OCI-LY7 (cell line): ENCODE results near the gene PLCL2. TPM values are rescaled to one million over a fixed set of nuclear protein-coding genes. Genes with fewer than 3 reads are reported as not detected.

ENCODE experiments used
- BruUV-seq: library from RNA; stranded (reverse); fragments of 400-500 nt; replicated peaks from 2 replicates; lab custom pipeline; 2021; lab: Mats Ljungman, UMichigan
- CTCF ChIA-PET: fragments of 300-600 bp; sonication (Branson Sonifier 250); formaldehyde crosslinking; loops from one replicate; lab custom pipeline; 2022; ENCODE audit warnings: antibody characterized with exemption; ENCODE audit not compliant: unreplicated experiment; lab: Charles Lee
- POLR2A ChIA-PET: fragments of 300-600 bp; sonication (Branson Sonifier 250); formaldehyde crosslinking; loops from one replicate; lab custom pipeline; 2022; ENCODE audit warnings: antibody characterized with exemption; lab: Charles Lee
- DNase-seq: peaks from one replicate; pipeline ENCODE4 v3.0.0-alpha.2; 2015; ENCODE audit warnings: low spot score
- H2AFZ ChIP-seq: fragments of 200-600 bp; sonication (generic), shearing (Covaris generic); 2 replicates; pipeline ENCODE4 v1.6.1; 2014; ENCODE audit warnings: mild to moderate bottlenecking, antibody characterized with exemption, low read length, moderate library complexity
- H3K27ac ChIP-seq: fragments of 200-600 bp; sonication (generic); 2 replicates; pipeline ENCODE4 v1.5.1; 2014; ENCODE audit warnings: mixed run types, low read depth, mild to moderate bottlenecking, moderate library complexity, low read length, inconsistent platforms; ENCODE audit not compliant: poor library complexity, severe bottlenecking
- H3K36me3 ChIP-seq: fragments of 200-600 bp; sonication (generic); 2 replicates; pipeline ENCODE4 v1.6.1; 2014; ENCODE audit warnings: mild to moderate bottlenecking, antibody characterized with exemption, low read length, moderate library complexity, mixed read lengths; ENCODE audit not compliant: insufficient read depth
- H3K4me1 ChIP-seq: fragments of 200-600 bp; sonication (generic); 2 replicates; pipeline ENCODE4 v1.5.1; 2014; ENCODE audit warnings: mild to moderate bottlenecking, low read length; ENCODE audit not compliant: insufficient read depth, poor library complexity, severe bottlenecking
- H3K4me2 ChIP-seq: fragments of 200-600 bp; sonication (generic); 2 replicates; pipeline ENCODE4 v1.6.1; 2014; ENCODE audit warnings: mild to moderate bottlenecking, low read length
- H3K4me3 ChIP-seq: fragments of 200-600 bp; sonication (generic); 2 replicates; pipeline ENCODE4 v1.5.1; 2014; ENCODE audit warnings: mild to moderate bottlenecking, low read depth, low read length; ENCODE audit not compliant: poor library complexity, severe bottlenecking
- H3K79me2 ChIP-seq: fragments of 200-600 bp; sonication (generic); 2 replicates; pipeline ENCODE4 v1.6.1; 2016; ENCODE audit warnings: low read depth, mild to moderate bottlenecking, low read length, moderate library complexity, mixed read lengths; ENCODE audit not compliant: insufficient read depth
- H3K9me2 ChIP-seq: fragments of 200-600 bp; sonication (generic); 2 replicates; pipeline ENCODE4 v1.6.1; 2016; ENCODE audit warnings: mild to moderate bottlenecking, low read length, mixed read lengths; ENCODE audit not compliant: insufficient read depth
- H3K9me3 ChIP-seq: fragments of 200-600 bp; sonication (generic); 2 replicates; pipeline ENCODE4 v1.6.1; 2014; ENCODE audit warnings: mild to moderate bottlenecking, mixed run types, low read length, mixed read lengths
- H4K20me1 ChIP-seq: fragments of 200-600 bp; sonication (generic); 2 replicates; pipeline ENCODE4 v1.6.1; 2014; ENCODE audit warnings: mild to moderate bottlenecking, antibody characterized with exemption, low read length, moderate library complexity, mixed read lengths; ENCODE audit not compliant: insufficient read depth
- EZH2phosphoT487 ChIP-seq: fragments of 200-600 bp; sonication (generic); IDR thresholded peaks from 2 replicates; pipeline ENCODE4 v1.6.1; 2018; ENCODE audit warnings: low read depth, borderline replicate concordance, mild to moderate bottlenecking, mixed run types, antibody characterized with exemption, low read length, moderate library complexity, mixed read lengths
- intact Hi-C: fragments of 100-400 bp; cut with micrococcal nuclease; formaldehyde crosslinking; loops from one replicate; pipeline ENCODE4 v1.10.0; 2022; ENCODE audit not compliant: unreplicated experiment
- total RNA-seq, 2 experiments: library from RNA; depleted of rRNA in 1 of 2; stranded (reverse); fragments of >200 nt in 1 of 2; shearing (Covaris generic) in 1 of 2; gene quantifications; 2 replicates each; pipeline ENCODE4 v1.2.3, GENCODE V29; 2014 to 2022
- TF ChIP-seq, protein P1 (sequence below): fragments of 200-600 bp; sonication (generic); conservative IDR thresholded peaks from 2 replicates; pipeline ENCODE4 v1.5.1; 2014; ENCODE audit warnings: mild to moderate bottlenecking, antibody characterized with exemption, low read length, moderate library complexity, mixed read lengths

The PLCL2 gene
- total RNA-seq, 2 experiments from 2014 or later, result 34.1 to 41.6 TPM

DNA sequence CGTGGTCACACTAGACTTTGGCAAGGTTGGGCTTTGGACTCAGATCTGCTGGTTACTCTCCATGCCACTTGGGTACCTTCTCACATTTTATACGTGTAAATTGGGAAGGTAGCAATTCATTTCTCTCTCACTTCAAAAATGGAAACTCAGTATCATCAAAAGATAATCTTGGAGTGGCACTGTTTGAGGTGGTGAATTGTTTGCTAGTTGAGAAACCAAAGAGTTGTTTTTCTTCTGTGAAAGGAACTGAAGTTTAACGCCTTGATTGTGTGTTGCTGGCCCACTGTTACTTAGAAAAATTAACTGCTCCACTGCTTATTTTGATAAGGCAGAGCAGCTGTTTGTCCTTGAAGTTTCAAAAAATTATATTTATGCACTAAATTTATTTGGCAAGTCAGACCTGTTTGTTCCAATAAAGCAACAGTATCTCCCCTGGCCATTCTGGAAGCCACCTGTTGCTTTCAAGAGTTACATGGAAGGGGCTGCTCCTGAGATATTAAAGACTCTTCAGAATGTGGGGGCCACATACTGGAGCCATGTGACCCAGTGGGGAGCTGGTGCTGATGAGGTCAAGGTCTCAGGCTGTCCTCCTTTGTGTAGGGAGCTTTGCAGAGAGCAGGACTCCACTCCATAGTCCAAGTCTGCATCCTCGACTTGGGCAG is 16.2 kb downstream of the PLCL2 start:
- DNase-seq, result no peak
- BruUV-seq, result no TSS peak
- Histone ChIP-seq H4K20me1 (0 out of 2 replicates have a peak, but pooled peaks cover 4% of the 10 kb centered on the region), H3K36me3 (peaks cover 3% of the 10 kb centered on the region; the same call in 1 of the 2 replicates), H3K79me2 (peaks cover 95% of the 10 kb centered on the region), H3K4me3 (peak overlapping the region; percentile 2), H3K4me1 (peaks cover 98% of the 10 kb centered on the region), H3K9me2 (no peaks in the 10 kb centered on the region), H3K9me3 (no peaks in the 10 kb centered on the region), H3K27ac (peak overlapping the region; percentile 9), H3K4me2 (peak overlapping the region; percentile 59), H2AFZ (no peak overlapping the region; the same call in 1 of the 2 replicates)
- POLR2A ChIA-PET, result interaction anchor here (0.6 to 8.7 kb wide), 7 partner anchors 8 to 285 kb away, joined by 3 to 96 read pairs (median 6); partner anchors contain the start of gene PLCL2
- CTCF ChIA-PET, result no interaction called here
- intact Hi-C loops, result no loop called here
- TF ChIP-seq EZH2phosphoT487, result no peak
- TF ChIP-seq, protein P1, sequence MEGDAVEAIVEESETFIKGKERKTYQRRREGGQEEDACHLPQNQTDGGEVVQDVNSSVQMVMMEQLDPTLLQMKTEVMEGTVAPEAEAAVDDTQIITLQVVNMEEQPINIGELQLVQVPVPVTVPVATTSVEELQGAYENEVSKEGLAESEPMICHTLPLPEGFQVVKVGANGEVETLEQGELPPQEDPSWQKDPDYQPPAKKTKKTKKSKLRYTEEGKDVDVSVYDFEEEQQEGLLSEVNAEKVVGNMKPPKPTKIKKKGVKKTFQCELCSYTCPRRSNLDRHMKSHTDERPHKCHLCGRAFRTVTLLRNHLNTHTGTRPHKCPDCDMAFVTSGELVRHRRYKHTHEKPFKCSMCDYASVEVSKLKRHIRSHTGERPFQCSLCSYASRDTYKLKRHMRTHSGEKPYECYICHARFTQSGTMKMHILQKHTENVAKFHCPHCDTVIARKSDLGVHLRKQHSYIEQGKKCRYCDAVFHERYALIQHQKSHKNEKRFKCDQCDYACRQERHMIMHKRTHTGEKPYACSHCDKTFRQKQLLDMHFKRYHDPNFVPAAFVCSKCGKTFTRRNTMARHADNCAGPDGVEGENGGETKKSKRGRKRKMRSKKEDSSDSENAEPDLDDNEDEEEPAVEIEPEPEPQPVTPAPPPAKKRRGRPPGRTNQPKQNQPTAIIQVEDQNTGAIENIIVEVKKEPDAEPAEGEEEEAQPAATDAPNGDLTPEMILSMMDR, result no peak

DNA sequence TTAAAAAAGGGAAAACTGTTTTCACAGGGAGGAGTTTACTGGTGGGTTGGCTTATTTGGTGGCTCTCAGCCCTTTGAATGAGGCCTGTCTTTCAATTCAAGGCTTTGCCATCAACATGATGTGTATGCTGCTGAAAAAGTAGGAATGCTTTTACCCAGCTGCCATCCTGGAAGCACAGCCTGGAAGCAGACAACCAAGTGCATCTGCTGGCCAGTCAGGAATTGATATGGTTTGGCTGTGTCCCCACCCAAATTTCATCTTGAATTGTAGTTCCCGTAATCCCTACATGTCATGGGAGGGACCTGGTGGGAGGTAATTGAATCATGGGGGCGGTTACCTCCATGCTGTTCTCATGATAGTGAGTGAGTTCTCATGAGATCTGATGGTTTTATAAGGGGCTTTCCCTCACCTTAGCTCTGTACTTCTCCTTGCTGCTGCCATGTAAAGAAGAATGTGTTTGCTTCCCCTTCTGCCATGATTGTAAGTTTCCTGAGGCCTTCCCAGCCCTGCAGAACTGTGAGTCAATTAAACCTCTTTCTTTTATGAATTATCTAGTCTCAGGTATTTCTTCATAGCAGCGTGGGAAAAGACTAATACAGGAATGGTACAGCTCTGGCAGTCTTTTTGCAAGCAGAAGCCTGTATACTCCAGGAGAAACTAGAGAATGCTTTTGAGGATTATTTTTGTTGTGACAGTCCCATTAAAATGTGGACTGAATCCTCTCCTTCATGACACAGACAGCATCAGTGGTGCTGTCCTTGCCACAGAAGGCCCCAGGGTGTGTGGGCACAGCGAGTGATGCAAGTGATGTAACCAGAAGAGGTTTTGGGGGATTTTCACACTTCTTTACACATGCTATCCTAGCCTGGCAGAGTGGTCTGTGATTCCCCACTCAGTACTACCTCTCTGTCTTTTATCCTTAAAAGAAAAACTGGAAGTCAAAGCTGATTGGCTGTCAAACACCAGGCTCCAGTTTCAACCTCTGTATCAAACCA is 20.0 kb downstream of the PLCL2 start:
- Histone ChIP-seq H3K9me2 (no peaks in the 10 kb centered on the region), H3K9me3 (no peaks in the 10 kb centered on the region), H4K20me1 (no peaks in the 10 kb centered on the region), H3K4me2 (peak overlapping the region; percentile 13; the same call in 1 of the 2 replicates), H3K4me1 (peaks cover 98% of the 10 kb centered on the region), H3K36me3 (no peaks in the 10 kb centered on the region), H2AFZ (no peak overlapping the region), H3K27ac (no peak overlapping the region), H3K4me3 (no peak overlapping the region), H3K79me2 (peaks cover 95% of the 10 kb centered on the region)
- DNase-seq, result no peak
- no peak for TF ChIP-seq EZH2phosphoT487
- TF ChIP-seq, protein P1, result no peak
- intact Hi-C loops, result no loop called here
- POLR2A ChIA-PET, result interaction anchor here (0.8 to 1.2 kb wide), 2 partner anchors 9 to 18 kb away, joined by 3 to 4 read pairs; no protein-coding TSS in a partner anchor
- CTCF ChIA-PET, result no interaction called here
- no TSS peak for BruUV-seq
